Inflammatory macrophage (primary cell): ENCODE data around the gene NCSTN.

Experiments
- DNase-seq, 2 donors: peaks; one replicate each; pipeline ENCODE4 v3.0.0-alpha.2; 2020 to 2022

The NCSTN gene

GRCh38 chr1:160406131-160406968, 63.2 kb downstream of the NCSTN start:
- no peak for DNase-seq

- no peak for DNase-seq
These were observed 64.9 kb downstream of the NCSTN start for GRCh38 chr1:160407839-160408801.
